Measurements from ENCODE around the gene RNF141. TPM values are rescaled to one million over a fixed set of nuclear protein-coding genes. Genes with fewer than 3 reads are reported as not detected.

The RNF141 gene
- total RNA-seq, 1 donor from 2014 or later = 50.0 TPM

- no peak for TF ChIP-seq CTCF (IDR thresholded peaks at IDR 0.05)
- peak overlapping the region; percentile 8 for H3K27ac ChIP-seq
- peaks cover 38% of the 10 kb centered on the region for H3K4me1 ChIP-seq
- no peaks in the 10 kb centered on the region for H3K36me3 ChIP-seq
- ATAC-seq (no peak), DNase-seq (no peak)
- H3K27me3 ChIP-seq = no peaks in the 10 kb centered on the region
- no peak overlapping the region for H3K4me3 ChIP-seq
- H3K9me3 ChIP-seq = no peaks in the 10 kb centered on the region
- intact Hi-C loops (cut with DNase I) = no loop called here
Observed at GRCh38 chr11:10584071-10584501, 43.1 kb upstream of the RNF141 start.

DNA sequence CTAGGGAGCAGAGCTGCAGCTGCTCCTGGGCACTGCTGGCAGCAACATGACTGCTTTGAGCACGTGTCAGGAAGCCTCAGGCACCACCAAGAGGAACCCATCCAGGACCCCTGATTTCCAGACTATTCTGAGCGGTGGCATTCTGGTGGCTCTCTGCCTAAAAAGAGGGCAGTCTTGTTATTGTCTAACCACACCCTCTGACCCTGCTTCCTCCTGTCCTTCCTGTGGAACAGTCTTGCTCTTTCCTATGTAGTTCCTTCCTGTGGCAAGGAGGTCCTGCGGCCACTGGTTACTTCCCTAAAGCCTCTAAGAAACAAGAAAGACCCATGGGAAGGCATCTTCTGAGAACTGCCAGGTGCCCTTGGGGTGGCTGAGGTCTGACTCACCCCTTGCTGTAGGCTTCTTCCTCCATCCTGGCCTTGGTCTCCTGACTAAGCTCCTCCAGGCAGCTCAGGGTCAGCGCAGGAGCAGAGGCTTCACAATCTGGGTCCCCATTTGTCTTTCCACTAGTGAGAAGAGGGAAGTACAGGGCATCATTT lies 40.6 kb upstream of the RNF141 start:
- intact Hi-C loops (cut with DNase I) = no loop called here
- peak overlapping the region; percentile 49 for H3K27ac ChIP-seq
- no peaks in the 10 kb centered on the region for H3K36me3 ChIP-seq
- ATAC-seq (peak; percentile 80), DNase-seq (no peak)
- no peak for TF ChIP-seq CTCF (IDR thresholded peaks at IDR 0.05)
- peaks cover 32% of the 10 kb centered on the region for H3K4me1 ChIP-seq
- no peaks in the 10 kb centered on the region for H3K27me3 ChIP-seq
- no peaks in the 10 kb centered on the region for H3K9me3 ChIP-seq
- H3K4me3 ChIP-seq = no peak overlapping the region

GRCh38 chr11:10580623-10581022 lies 39.6 kb upstream of the RNF141 start:
- intact Hi-C loops (cut with DNase I) = no loop called here
- H3K27ac ChIP-seq = peak overlapping the region; percentile 49
- DNase-seq = no peak
- peaks cover 32% of the 10 kb centered on the region for H3K4me1 ChIP-seq
- TF ChIP-seq CTCF (IDR thresholded peaks at IDR 0.05) = no peak
- no peaks in the 10 kb centered on the region for H3K27me3 ChIP-seq
- no peaks in the 10 kb centered on the region for H3K9me3 ChIP-seq
- no peak for ATAC-seq
- no peaks in the 10 kb centered on the region for H3K36me3 ChIP-seq
- H3K4me3 ChIP-seq = no peak overlapping the region

GRCh38 chr11:10579700-10580099 lies 38.7 kb upstream of the RNF141 start:
- Histone ChIP-seq H3K4me1 (peaks cover 28% of the 10 kb centered on the region), H3K4me3 (no peak overlapping the region), H3K36me3 (no peaks in the 10 kb centered on the region), H3K27me3 (no peaks in the 10 kb centered on the region), H3K27ac (no peak overlapping the region), H3K9me3 (no peaks in the 10 kb centered on the region)
- ATAC-seq = no peak
- no peak for DNase-seq
- TF ChIP-seq CTCF (IDR thresholded peaks at IDR 0.05) = no peak
- intact Hi-C loops (cut with DNase I) = no loop called here

DNA sequence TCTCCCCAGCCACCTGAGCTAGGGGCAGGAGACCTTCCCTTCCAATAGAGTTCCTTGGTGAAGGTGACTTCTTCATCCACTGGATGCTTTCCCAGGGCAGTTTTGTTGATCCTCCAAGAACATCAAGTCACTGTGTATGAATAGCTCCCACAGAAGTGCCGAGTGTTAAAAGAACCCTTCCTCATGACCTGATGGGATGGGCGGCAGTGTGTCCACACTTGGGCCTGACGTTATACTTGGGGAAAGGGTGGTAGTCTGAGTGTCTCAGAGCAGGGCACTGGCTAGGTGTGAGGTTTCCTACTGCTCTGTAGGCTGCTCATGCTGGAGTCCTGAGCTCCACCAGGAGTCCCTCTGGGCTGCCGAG lies 35.0 kb upstream of the RNF141 start:
- Histone ChIP-seq H3K4me1 (peaks cover 16% of the 10 kb centered on the region), H3K27me3 (no peaks in the 10 kb centered on the region), H3K9me3 (no peaks in the 10 kb centered on the region), H3K4me3 (no peak overlapping the region), H3K27ac (no peak overlapping the region), H3K36me3 (no peaks in the 10 kb centered on the region)
- DNase-seq (no peak), ATAC-seq (no peak)
- TF ChIP-seq CTCF (IDR thresholded peaks at IDR 0.05) = no peak
- intact Hi-C loops (cut with DNase I) = no loop called here

Data from upper lobe of right lung (tissue), 1 donor.